GM19468 (cell line): ENCODE measurements around the gene PRKCH.

Experiments
- ATAC-seq: cut with Tn5 transposase; IDR thresholded peaks from one replicate; pipeline ENCODE4 v1.9.1; 2021; ENCODE audit warnings: mild to moderate bottlenecking, moderate library complexity, moderate number of reproducible peaks; ENCODE audit not compliant: unreplicated experiment; ENCODE audit errors: extremely low read depth

PRKCH gene

GRCh38 chr14:61479746-61480502, 158.5 kb downstream of the PRKCH start:
- no peak for ATAC-seq

GRCh38 chr14:61480704-61481285, 159.4 kb downstream of the PRKCH start:
- no peak for ATAC-seq

GRCh38 chr14:61481701-61482100, 160.3 kb downstream of the PRKCH start:
- no peak for ATAC-seq

- no peak for ATAC-seq
Observed at GRCh38 chr14:61482348-61483206, 161.2 kb downstream of the PRKCH start.

GRCh38 chr14:61483476-61483875, 162.1 kb downstream of the PRKCH start:
- ATAC-seq: no peak

GRCh38 chr14:61484031-61484430, 162.7 kb downstream of the PRKCH start:
- ATAC-seq: no peak

GRCh38 chr14:61484826-61485584, 163.6 kb downstream of the PRKCH start:
- no peak for ATAC-seq

- ATAC-seq: no peak
Observed at GRCh38 chr14:61485661-61486060, 164.3 kb downstream of the PRKCH start.

GRCh38 chr14:61486930-61487495, 165.6 kb downstream of the PRKCH start:
- ATAC-seq: no peak

- ATAC-seq: no peak
Observed at GRCh38 chr14:61488417-61489401, 167.3 kb downstream of the PRKCH start.

GRCh38 chr14:61489512-61489911, 168.1 kb downstream of the PRKCH start:
- no peak for ATAC-seq

GRCh38 chr14:61489932-61490331, 168.6 kb downstream of the PRKCH start:
- no peak for ATAC-seq

- ATAC-seq: no peak
Observed at GRCh38 chr14:61491224-61491623, 169.8 kb downstream of the PRKCH start.

- ATAC-seq: no peak
Observed at GRCh38 chr14:61491876-61492434, 170.6 kb downstream of the PRKCH start.

GRCh38 chr14:61492474-61492873, 171.1 kb downstream of the PRKCH start:
- no peak for ATAC-seq

GRCh38 chr14:61493239-61493638, 171.9 kb downstream of the PRKCH start:
- no peak for ATAC-seq

GRCh38 chr14:61494018-61494417, 172.6 kb downstream of the PRKCH start:
- no peak for ATAC-seq

- no peak for ATAC-seq
Observed at GRCh38 chr14:61495809-61496208, 174.4 kb downstream of the PRKCH start.

- no peak for ATAC-seq
Observed at GRCh38 chr14:61498303-61498702, 176.9 kb downstream of the PRKCH start.
